Neural cell (in vitro differentiated cells): ENCODE data around the gene FZR1.

ENCODE experiments used
- EZH2 ChIP-seq: fragments of 200-600, 300-800 bp; shearing (Covaris generic), sonication (generic); IDR thresholded peaks from 2 replicates; pipeline ENCODE4 v1.6.1; 2014; ENCODE audit warnings: antibody characterized with exemption, low read length, borderline replicate concordance, mild to moderate bottlenecking; ENCODE audit not compliant: insufficient read depth, poor library complexity, severe bottlenecking
- POLR2AphosphoS5 ChIP-seq: IDR thresholded peaks from 2 replicates; pipeline ENCODE4 v1.6.1; 2012
- RAD21 ChIP-seq: fragments of 450-650 bp; conservative IDR thresholded peaks from 2 replicates; pipeline ENCODE4 v1.6.1; 2014; ENCODE audit warnings: antibody characterized with exemption, mild to moderate bottlenecking, moderate library complexity
- TF ChIP-seq, protein P1 (sequence below): fragments of 450-650 bp; IDR thresholded peaks from 2 replicates; pipeline ENCODE4 v1.5.1; 2014; ENCODE audit warnings: antibody characterized with exemption, mild to moderate bottlenecking, moderate library complexity; ENCODE audit not compliant: poor library complexity, severe bottlenecking
- TF ChIP-seq, protein P2 (sequence below): IDR thresholded peaks from 2 replicates; pipeline ENCODE4 v1.6.1; 2012; ENCODE audit warnings: borderline replicate concordance

DNA sequence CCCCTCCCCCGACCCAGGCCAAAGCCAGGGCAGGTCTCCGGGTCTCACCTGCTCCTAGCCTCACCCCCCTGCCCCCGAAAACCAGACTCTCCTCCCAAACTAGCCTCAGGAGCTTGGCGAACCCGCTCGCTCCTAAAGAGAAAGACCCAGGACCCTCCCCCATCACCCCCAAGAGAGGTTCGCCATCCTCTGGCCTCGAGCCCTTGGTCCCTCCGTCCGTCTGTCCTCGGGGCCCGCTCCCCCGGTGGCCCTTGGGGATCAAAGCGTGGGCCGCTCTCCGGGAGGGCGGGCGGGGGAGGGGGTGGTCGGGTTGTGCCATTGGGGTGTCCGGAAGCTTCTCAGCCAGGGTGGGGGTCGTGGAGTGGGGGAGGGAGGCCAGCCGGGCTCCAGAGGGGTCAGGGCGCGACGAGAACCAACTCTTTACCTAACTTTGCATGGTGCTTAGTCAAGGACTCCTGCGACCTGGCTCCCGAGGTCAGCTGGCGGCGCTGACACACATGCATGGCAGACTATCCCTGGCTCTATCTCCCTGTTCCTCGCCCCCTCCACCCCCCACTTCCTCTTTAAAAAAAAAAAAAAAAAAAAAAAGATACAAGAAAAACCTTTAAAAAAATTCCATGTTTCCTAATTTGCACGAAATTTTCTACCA is 41.4 kb upstream of the FZR1 start:
- no peak for TF ChIP-seq POLR2AphosphoS5
- TF ChIP-seq, protein P1, sequence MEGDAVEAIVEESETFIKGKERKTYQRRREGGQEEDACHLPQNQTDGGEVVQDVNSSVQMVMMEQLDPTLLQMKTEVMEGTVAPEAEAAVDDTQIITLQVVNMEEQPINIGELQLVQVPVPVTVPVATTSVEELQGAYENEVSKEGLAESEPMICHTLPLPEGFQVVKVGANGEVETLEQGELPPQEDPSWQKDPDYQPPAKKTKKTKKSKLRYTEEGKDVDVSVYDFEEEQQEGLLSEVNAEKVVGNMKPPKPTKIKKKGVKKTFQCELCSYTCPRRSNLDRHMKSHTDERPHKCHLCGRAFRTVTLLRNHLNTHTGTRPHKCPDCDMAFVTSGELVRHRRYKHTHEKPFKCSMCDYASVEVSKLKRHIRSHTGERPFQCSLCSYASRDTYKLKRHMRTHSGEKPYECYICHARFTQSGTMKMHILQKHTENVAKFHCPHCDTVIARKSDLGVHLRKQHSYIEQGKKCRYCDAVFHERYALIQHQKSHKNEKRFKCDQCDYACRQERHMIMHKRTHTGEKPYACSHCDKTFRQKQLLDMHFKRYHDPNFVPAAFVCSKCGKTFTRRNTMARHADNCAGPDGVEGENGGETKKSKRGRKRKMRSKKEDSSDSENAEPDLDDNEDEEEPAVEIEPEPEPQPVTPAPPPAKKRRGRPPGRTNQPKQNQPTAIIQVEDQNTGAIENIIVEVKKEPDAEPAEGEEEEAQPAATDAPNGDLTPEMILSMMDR: no peak
- TF ChIP-seq RAD21: no peak
- TF ChIP-seq, protein P2, sequence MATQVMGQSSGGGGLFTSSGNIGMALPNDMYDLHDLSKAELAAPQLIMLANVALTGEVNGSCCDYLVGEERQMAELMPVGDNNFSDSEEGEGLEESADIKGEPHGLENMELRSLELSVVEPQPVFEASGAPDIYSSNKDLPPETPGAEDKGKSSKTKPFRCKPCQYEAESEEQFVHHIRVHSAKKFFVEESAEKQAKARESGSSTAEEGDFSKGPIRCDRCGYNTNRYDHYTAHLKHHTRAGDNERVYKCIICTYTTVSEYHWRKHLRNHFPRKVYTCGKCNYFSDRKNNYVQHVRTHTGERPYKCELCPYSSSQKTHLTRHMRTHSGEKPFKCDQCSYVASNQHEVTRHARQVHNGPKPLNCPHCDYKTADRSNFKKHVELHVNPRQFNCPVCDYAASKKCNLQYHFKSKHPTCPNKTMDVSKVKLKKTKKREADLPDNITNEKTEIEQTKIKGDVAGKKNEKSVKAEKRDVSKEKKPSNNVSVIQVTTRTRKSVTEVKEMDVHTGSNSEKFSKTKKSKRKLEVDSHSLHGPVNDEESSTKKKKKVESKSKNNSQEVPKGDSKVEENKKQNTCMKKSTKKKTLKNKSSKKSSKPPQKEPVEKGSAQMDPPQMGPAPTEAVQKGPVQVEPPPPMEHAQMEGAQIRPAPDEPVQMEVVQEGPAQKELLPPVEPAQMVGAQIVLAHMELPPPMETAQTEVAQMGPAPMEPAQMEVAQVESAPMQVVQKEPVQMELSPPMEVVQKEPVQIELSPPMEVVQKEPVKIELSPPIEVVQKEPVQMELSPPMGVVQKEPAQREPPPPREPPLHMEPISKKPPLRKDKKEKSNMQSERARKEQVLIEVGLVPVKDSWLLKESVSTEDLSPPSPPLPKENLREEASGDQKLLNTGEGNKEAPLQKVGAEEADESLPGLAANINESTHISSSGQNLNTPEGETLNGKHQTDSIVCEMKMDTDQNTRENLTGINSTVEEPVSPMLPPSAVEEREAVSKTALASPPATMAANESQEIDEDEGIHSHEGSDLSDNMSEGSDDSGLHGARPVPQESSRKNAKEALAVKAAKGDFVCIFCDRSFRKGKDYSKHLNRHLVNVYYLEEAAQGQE: no peak
- no peak for TF ChIP-seq EZH2
